ENCODE measurements around the gene MACROD2.

GRCh38 chr20:15965165-15965564 lies 1969.8 kb downstream of the MACROD2 start:
- TF ChIP-seq CTCF (IDR thresholded peaks at IDR 0.05): no peak
- no peak for TF ChIP-seq POLR2A (IDR thresholded peaks at IDR 0.05)
